WTC11 (cell line): ENCODE data around the gene COL25A1. TPM values are rescaled to one million over a fixed set of nuclear protein-coding genes. Genes with fewer than 3 reads are reported as not detected.

Experiments
- ATAC-seq: fragments of 200-7000 bp; cut with Tn5 transposase; 2 replicates; pipeline ENCODE4 v1.10.0; 2021; ENCODE audit warnings: mild to moderate bottlenecking, moderate library complexity
- CTCF ChIA-PET: fragments of 300-600 bp; sonication (Branson Sonifier 250); formaldehyde crosslinking; loops from one replicate; lab custom pipeline; 2021; ENCODE audit warnings: antibody characterized with exemption; lab: Charles Lee
- POLR2A ChIA-PET: fragments of 350-600 bp; sonication (Branson Sonifier 250); formaldehyde crosslinking; loops from one replicate; lab custom pipeline; 2021; ENCODE audit warnings: antibody characterized with exemption; lab: Charles Lee
- DNase-seq: peaks from one replicate; pipeline ENCODE4 v3.0.0; 2021; ENCODE audit warnings: low spot score
- H3K27ac Mint-ChIP-seq: 2 replicates; pipeline ENCODE4 v1.8.0; 2021; ENCODE audit warnings: mixed read lengths
- H3K27me3 Mint-ChIP-seq: 2 replicates; pipeline ENCODE4 v1.8.0; 2021; ENCODE audit warnings: low read depth, mild to moderate bottlenecking, moderate library complexity, mixed read lengths
- H3K36me3 Mint-ChIP-seq: 2 replicates; pipeline ENCODE4 v1.8.0; 2021; ENCODE audit warnings: mixed read lengths
- H3K4me1 Mint-ChIP-seq: 2 replicates; pipeline ENCODE4 v1.8.0; 2022; ENCODE audit warnings: mixed read lengths
- H3K4me3 Mint-ChIP-seq: 2 replicates; pipeline ENCODE4 v1.8.0; 2021; ENCODE audit warnings: mild to moderate bottlenecking, moderate library complexity, mixed read lengths
- H3K9me3 Mint-ChIP-seq: 2 replicates; pipeline ENCODE4 v1.8.0; 2021; ENCODE audit warnings: mixed read lengths
- KAT7 ChIP-seq: sonication (generic); formaldehyde crosslinking; IDR thresholded peaks from 2 replicates; pipeline ENCODE4 v1.8.1; 2023; ENCODE audit warnings: missing genetic modification reagents, mild to moderate bottlenecking, borderline replicate concordance
- PRDM15 ChIP-seq: sonication (generic); formaldehyde crosslinking; IDR thresholded peaks from 2 replicates; pipeline ENCODE4 v1.8.0; 2022; ENCODE audit warnings: missing genetic modification reagents
- STAT6 ChIP-seq: sonication (generic); formaldehyde crosslinking; conservative IDR thresholded peaks from 2 replicates; pipeline ENCODE4 v1.8.1; 2023; ENCODE audit warnings: mild to moderate bottlenecking, low read depth, missing genetic modification reagents, moderate library complexity
- ZNF121 ChIP-seq: sonication (generic); formaldehyde crosslinking; IDR thresholded peaks from 2 replicates; pipeline ENCODE4 v1.8.0; 2023; ENCODE audit warnings: missing genetic modification reagents
- ZNF138 ChIP-seq: sonication (generic); formaldehyde crosslinking; conservative IDR thresholded peaks from 2 replicates; pipeline ENCODE4 v1.8.1; 2022; ENCODE audit warnings: mild to moderate bottlenecking, moderate library complexity, missing genetic modification reagents
- ZNF532 ChIP-seq: fragments of 250-450 bp; sonication (Bioruptor Pico); IDR thresholded peaks from 2 replicates; pipeline ENCODE4 v1.9.0; 2021; ENCODE audit warnings: mild to moderate bottlenecking, borderline replicate concordance
- total RNA-seq: library from RNA; stranded (reverse); gene quantifications from 3 replicates; pipeline ENCODE4 v1.2.3, GENCODE V29; 2021
- TF ChIP-seq, protein P1 (sequence below): fragments of 250-450 bp; sonication (Bioruptor Pico); IDR thresholded peaks from 2 replicates; pipeline ENCODE4 v1.9.0; 2021; ENCODE audit warnings: mild to moderate bottlenecking

The COL25A1 gene
- total RNA-seq, 1 experiment from 2014 or later: 6.6 TPM

DNA sequence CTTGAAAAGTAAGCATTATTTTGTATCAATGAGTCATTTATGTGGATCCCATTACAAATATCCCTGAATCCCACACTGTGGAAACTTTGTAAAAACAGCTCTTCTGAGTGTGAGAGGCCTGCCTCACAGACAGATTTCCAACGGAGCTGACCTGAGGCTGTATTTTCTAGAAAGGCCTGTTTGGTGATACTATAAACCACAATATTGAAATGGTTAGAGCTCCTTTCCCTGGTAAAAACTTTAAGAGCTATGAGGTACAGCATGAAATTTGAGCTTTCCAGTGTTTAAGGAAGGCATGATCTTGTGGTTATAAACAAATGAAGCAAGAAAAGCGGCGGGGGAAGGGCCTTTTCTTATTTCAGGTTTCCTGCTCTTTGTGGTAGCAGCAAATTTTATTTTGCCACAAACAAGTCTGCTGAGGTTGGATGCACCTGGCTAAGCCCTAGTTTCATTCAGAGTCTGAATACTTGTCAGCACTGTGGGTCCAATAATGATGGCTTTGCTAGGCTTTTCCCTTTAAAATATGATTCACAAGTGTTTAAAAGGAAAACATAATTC is 452.8 kb downstream of the COL25A1 start (continued):
- TF ChIP-seq PRDM15 (CRISPR knock-in tag): no peak
- no peak for TF ChIP-seq ZNF121 (CRISPR knock-in tag)
- TF ChIP-seq, all 79 proteins: peak for 0

GRCh38 chr4:108846568-108846967 is 455.9 kb downstream of the COL25A1 start:
- no peak overlapping the region for H3K4me3 Mint-ChIP-seq
- TF ChIP-seq, protein P1, sequence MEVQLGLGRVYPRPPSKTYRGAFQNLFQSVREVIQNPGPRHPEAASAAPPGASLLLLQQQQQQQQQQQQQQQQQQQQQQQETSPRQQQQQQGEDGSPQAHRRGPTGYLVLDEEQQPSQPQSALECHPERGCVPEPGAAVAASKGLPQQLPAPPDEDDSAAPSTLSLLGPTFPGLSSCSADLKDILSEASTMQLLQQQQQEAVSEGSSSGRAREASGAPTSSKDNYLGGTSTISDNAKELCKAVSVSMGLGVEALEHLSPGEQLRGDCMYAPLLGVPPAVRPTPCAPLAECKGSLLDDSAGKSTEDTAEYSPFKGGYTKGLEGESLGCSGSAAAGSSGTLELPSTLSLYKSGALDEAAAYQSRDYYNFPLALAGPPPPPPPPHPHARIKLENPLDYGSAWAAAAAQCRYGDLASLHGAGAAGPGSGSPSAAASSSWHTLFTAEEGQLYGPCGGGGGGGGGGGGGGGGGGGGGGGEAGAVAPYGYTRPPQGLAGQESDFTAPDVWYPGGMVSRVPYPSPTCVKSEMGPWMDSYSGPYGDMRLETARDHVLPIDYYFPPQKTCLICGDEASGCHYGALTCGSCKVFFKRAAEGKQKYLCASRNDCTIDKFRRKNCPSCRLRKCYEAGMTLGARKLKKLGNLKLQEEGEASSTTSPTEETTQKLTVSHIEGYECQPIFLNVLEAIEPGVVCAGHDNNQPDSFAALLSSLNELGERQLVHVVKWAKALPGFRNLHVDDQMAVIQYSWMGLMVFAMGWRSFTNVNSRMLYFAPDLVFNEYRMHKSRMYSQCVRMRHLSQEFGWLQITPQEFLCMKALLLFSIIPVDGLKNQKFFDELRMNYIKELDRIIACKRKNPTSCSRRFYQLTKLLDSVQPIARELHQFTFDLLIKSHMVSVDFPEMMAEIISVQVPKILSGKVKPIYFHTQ: no peak
- TF ChIP-seq ZNF138 (CRISPR knock-in tag) (no peak), KAT7 (no peak), ZNF532 (CRISPR knock-in tag) (no peak)
- H3K36me3 Mint-ChIP-seq: no peaks in the 10 kb centered on the region
- no peak for ATAC-seq
- no peaks in the 10 kb centered on the region for H3K9me3 Mint-ChIP-seq
- H3K27me3 Mint-ChIP-seq: no peaks in the 10 kb centered on the region
- peaks cover 19% of the 10 kb centered on the region for H3K4me1 Mint-ChIP-seq
- no peak for DNase-seq
- no peak overlapping the region for H3K27ac Mint-ChIP-seq
- ChIA-PET CTCF (no interaction called here), POLR2A (no interaction called here)

DNA sequence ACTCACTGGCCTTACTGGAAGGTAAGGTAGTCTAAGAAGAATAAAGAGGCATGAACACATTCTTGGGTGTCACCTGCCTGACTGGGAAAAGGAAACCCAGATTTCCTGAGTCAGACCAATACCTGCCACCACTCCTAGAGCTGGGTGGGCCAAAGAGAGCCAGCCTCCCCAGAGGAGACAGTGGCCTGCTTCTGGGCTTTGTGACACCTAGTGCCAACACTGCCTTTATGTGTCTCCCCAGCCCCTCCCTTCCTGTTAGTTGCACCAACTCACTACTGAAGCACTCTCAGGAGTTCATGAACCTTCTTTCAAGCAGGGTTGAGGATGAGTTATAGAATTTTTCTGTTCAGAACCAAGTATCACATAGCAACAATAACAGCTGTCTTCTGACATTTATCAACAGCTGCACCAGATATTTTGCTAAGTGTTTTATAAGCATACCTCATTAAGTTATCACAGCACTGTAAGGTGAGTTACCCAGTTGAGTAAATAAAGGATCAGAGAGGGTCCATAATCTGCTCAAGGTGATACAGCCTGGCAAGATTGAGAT is 462.0 kb downstream of the COL25A1 start:
- no peaks in the 10 kb centered on the region for H3K9me3 Mint-ChIP-seq
- H3K36me3 Mint-ChIP-seq: no peaks in the 10 kb centered on the region
- ATAC-seq (no peak), DNase-seq (no peak)
- no peak overlapping the region for H3K27ac Mint-ChIP-seq
- ChIA-PET CTCF (no interaction called here), POLR2A (interaction anchor here (0.7 kb wide), 1 partner anchor 1173 kb away, joined by 6 read pairs; no protein-coding TSS in a partner anchor)
- no peak overlapping the region for H3K4me3 Mint-ChIP-seq
- no peaks in the 10 kb centered on the region for H3K4me1 Mint-ChIP-seq
- no peak for TF ChIP-seq STAT6 (CRISPR knock-in tag)
- no peaks in the 10 kb centered on the region for H3K27me3 Mint-ChIP-seq
